Skeletal muscle tissue (tissue), 4 donors: Measurements from ENCODE around the gene C22orf23. TPM values are rescaled to one million over a fixed set of nuclear protein-coding genes. Genes with fewer than 3 reads are reported as not detected.
A peak's percentile ranks its signal among the peaks of the same experiment; 100 is the strongest.
"Not testable (repeated sequence)": the region's sequence is repeated elsewhere in the genome, so short reads cannot be mapped to it uniquely, and the experiment has no call there.

Experiments
- H3K27ac ChIP-seq: one replicate; pipeline ENCODE4 v1.7.0; 2013; ENCODE audit warnings: mild to moderate bottlenecking, low read depth, low read length, inconsistent platforms
- H3K27me3 ChIP-seq, 3 donors: one replicate each; pipeline ENCODE4 v1.7.0; 2013; ENCODE audit warnings: low read length in 3 of 3; ENCODE audit not compliant: control insufficient read depth in 3 of 3, insufficient read depth in 3 of 3
- H3K36me3 ChIP-seq, 3 donors: one replicate each; pipeline ENCODE4 v1.7.0; 2013; ENCODE audit warnings: low read length in 3 of 3; ENCODE audit not compliant: control insufficient read depth in 3 of 3, insufficient read depth in 3 of 3
- H3K4me1 ChIP-seq, 3 donors: one replicate each; pipeline ENCODE4 v1.7.0; 2013; ENCODE audit warnings: low read length in 3 of 3, mild to moderate bottlenecking in 3 of 3; ENCODE audit not compliant: control insufficient read depth in 3 of 3, insufficient read depth in 3 of 3
- H3K4me3 ChIP-seq, 3 donors: one replicate each; pipeline ENCODE4 v1.7.0; 2013; ENCODE audit warnings: low read length in 3 of 3
- H3K9ac ChIP-seq, 3 donors: one replicate each; pipeline ENCODE4 v1.7.0; 2013; ENCODE audit warnings: low read length in 3 of 3, mild to moderate bottlenecking in 3 of 3, moderate library complexity in 2 of 3, low read depth in 1 of 3
- H3K9me3 ChIP-seq, 3 donors: one replicate each; pipeline ENCODE4 v1.7.0; 2013; ENCODE audit warnings: low read length in 3 of 3; ENCODE audit not compliant: control insufficient read depth in 3 of 3
- total RNA-seq: library from RNA; depleted of rRNA; stranded (reverse); fragments of >200 nt; gene quantifications from one replicate; pipeline ENCODE4 v1.2.3, GENCODE V29; 2014
- donor health status: Osteomylitis.

Gene C22orf23
- total RNA-seq, 1 donor from 2014 or later, result 0.52 TPM

DNA sequence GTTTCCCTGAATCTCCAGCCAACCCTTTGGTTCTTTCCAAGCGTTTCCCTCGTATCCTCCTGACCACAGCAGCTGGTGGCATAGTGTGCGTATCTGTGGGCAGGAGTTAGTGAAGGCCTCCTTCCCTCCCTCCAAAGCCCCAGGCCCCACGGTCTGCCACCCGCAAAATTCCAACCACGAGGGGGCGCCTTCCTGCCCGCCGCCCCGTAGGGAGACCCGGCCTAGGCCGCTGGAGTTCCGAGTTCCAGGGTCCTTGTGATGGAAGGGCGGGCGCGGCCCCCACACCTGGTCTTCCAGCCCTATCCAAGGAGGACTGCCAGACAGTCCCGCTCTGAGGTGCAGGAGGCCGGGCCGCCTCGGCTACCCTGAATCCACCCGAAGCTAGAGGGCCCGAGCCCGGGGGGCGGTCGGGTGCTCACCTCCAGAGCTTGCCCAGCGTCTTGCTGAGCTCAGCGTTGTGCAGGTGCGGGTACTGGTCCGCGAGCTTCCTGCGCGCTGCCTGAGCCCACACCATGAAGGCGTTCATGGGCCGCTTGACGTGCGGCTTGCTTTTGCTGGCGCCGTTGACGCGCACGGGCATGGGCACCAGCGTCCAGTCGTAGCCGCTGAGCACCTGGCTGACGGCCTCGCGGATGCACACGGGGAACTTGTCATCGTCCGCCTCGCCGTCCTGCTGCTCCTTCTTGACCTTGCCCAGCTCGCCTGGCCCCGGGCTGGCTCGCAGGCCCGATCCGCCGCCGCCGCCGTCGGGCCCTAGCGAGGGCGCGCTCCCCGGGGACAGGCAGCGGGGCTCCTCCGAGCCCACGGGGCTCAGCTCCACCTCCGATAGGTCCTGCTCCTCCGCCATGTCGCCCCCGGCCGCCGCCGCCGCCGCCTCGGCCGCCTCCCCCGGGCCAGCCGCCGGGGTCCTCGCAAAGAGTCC, 29.8 kb upstream of the C22orf23 start:
- H3K9ac ChIP-seq, result no peak overlapping the region
- peaks cover 0 to 9% (median 9%) of the 10 kb centered on the region in 3 donors for H3K4me1 ChIP-seq
- peaks cover 0 to 6% (median 3%) of the 10 kb centered on the region in 3 donors for H3K36me3 ChIP-seq
- no peak overlapping the region for H3K4me3 ChIP-seq
- no peaks in the 10 kb centered on the region for H3K27me3 ChIP-seq
- no peak overlapping the region for H3K27ac ChIP-seq
- no peaks in the 10 kb centered on the region for H3K9me3 ChIP-seq

DNA sequence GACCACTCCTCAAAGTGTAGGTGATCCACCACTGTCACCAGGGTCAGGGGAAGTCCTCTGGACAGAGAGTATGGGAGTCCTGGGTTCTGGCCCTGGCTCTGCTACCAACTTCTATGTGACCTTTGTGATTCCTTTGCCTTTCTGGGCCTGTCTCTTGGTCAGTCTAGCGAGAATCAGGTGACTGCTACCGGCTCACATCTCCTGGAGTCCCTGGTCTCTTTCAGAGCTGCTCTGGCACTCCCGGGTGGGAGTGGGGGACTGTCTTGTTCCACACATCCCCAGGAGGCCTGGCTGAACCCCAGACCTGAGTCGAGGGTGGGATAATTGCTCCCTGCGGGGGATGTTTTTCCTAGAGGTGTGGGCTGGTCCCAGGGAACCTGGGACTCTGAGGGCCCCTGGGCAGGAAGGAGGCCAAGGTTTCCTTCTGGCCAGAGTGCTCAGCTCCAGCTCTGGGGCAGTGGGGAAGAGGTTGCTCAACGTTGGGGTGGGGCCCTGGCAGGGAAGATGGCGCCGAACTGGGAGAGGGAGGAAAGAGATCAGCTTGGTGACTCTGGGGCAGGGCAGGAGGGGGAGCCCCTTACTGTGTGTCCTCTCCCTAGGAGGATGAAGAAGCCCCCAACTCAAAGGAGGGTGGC, 28.9 kb upstream of the C22orf23 start:
- H3K27ac ChIP-seq, result no peak overlapping the region
- no peak overlapping the region for H3K9ac ChIP-seq
- no peaks in the 10 kb centered on the region for H3K9me3 ChIP-seq
- H3K4me3 ChIP-seq, result no peak overlapping the region
- peaks cover 0 to 6% (median under 1%) of the 10 kb centered on the region in 3 donors for H3K36me3 ChIP-seq
- no peaks in the 10 kb centered on the region for H3K27me3 ChIP-seq
- H3K4me1 ChIP-seq, result peaks cover 0 to 9% (median 9%) of the 10 kb centered on the region in 3 donors

DNA sequence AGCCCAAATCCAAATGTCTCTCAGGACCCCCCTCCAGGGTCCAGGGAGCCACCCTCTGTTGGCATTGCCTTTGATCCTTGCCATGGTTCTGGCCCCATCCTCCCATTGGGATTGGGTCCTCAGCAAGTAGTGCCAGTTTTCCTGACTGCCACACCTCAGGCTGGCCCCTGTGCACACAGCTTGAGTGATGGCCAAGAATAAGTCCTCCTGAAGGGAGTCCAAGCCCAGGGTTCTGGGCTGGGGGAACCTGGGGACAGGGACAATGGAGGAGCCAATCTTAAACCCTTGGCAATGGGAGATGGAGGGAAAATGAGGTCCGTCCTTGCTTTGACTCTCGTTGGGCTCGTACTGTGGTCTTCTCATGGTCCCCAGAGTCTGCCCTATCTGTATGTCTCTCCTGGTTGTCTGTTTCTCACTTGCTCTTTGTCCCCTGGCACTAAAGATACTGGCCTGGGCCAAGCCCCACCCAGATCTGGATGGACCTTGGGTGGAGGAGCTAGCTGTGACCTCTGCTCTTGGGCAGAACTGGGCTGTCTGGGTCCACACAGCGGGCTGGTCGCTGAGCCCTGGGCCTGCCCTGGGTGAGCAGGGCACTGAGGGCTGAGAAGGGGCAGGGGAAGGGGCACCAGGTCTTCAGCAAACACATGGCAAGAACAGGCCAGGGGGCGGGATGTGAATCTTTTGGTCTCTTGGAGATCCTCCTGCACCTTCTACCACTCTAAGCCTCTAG, 28.0 kb upstream of the C22orf23 start:
- H3K9ac ChIP-seq, result no peak overlapping the region
- no peaks in the 10 kb centered on the region for H3K27me3 ChIP-seq
- H3K27ac ChIP-seq, result no peak overlapping the region
- peaks cover 0 to 9% (median 9%) of the 10 kb centered on the region in 3 donors for H3K4me1 ChIP-seq
- no peak overlapping the region for H3K4me3 ChIP-seq
- peaks cover 0 to 2% (median 0%) of the 10 kb centered on the region in 3 donors for H3K36me3 ChIP-seq
- no peaks in the 10 kb centered on the region for H3K9me3 ChIP-seq

GRCh38 chr22:37979782-37980181, 26.4 kb upstream of the C22orf23 start:
- Histone ChIP-seq H3K9ac (peak overlapping the region in 1 of 3 donors; percentile 16), H3K9me3 (no peaks in the 10 kb centered on the region), H3K27me3 (no peaks in the 10 kb centered on the region), H3K4me1 (peaks cover 0 to 9% (median 9%) of the 10 kb centered on the region in 3 donors), H3K36me3 (peaks cover 0 to 2% (median 0%) of the 10 kb centered on the region in 3 donors), H3K27ac (no peak overlapping the region), H3K4me3 (no peak overlapping the region)

- Histone ChIP-seq H3K27ac (no peak overlapping the region), H3K27me3 (no peaks in the 10 kb centered on the region), H3K36me3 (peaks cover 0 to 5% (median 0%) of the 10 kb centered on the region in 3 donors), H3K9ac (no peak overlapping the region), H3K9me3 (no peaks in the 10 kb centered on the region), H3K4me3 (no peak overlapping the region), H3K4me1 (peaks cover 0 to 9% (median 8%) of the 10 kb centered on the region in 3 donors)
Observed at GRCh38 chr22:37976547-37976946, 23.1 kb upstream of the C22orf23 start.

GRCh38 chr22:37976022-37976421, 22.6 kb upstream of the C22orf23 start:
- H3K9me3 ChIP-seq, H3K4me1 ChIP-seq, H3K4me3 ChIP-seq, H3K27me3 ChIP-seq, H3K9ac ChIP-seq, H3K36me3 ChIP-seq, H3K27ac ChIP-seq: not testable (repeated sequence)

DNA sequence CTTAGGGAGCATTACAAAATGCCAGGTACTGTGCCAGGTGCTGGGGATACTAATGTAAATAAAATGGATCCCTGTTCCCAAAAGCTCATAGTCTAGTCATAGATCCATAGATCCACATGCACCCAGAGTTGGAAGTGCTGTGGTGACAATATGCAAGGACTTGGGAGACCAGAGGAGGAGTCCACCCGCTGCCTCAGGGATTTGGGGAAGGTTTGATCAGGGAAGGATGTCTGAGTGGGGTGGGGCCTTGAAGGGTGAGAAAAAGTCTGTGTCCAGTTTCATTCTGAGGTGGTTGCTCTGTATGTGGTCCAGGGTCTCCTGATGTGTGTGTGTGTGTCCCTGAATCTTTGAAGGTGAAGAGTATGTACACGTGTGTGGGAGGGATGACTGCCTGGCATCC, 21.8 kb upstream of the C22orf23 start:
- Histone ChIP-seq H3K9ac (no peak overlapping the region), H3K27me3 (no peaks in the 10 kb centered on the region), H3K27ac (no peak overlapping the region), H3K4me3 (no peak overlapping the region), H3K4me1 (peaks cover 0 to 3% (median 0%) of the 10 kb centered on the region in 3 donors), H3K36me3 (peaks cover 0 to 5% (median 0%) of the 10 kb centered on the region in 3 donors), H3K9me3 (no peaks in the 10 kb centered on the region)

DNA sequence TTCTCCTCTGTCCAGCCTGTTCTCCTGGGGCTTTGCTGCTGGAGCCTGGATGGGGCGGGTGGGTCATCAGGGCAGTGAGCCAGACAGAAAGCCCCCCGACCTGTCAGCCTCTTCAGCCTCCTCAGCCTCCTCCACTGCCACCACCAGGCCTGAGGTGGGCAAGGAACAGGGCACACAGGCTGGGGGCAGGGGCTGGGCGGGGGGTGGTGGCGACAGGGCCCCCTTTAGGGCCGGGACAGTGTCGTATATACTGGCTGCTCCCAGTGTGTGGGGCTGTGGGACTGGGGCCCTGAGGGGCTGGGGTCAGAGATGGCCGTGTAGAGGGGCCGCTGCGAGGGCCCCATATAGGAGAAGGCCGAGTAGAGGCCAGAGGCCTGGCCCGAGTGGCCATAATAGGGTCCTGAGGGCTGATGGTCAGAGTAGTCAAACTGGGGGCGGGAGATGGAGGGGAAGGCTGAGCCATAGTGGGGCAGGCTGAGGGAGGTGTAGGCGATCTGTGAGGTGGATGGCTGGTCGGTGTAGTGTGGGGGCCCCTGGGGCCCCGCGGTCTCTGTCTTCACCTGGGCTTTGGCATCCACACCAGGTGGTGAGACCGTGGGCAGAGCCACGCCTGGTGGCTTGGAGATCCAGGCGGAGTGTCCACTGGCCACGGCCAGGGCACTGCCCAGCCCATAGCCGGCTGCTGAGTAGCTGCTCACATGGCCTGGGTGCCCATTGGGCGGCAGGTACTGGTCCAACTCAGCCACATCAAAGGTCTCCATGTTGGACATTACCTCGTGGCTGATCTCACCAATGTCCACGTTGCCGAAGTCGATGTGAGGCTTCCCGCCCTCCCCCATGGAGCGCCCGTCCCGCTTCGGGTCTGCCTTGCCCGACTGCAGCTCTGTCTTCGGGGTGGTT, 20.1 kb upstream of the C22orf23 start:
- no peaks in the 10 kb centered on the region for H3K9me3 ChIP-seq
- no peak overlapping the region for H3K27ac ChIP-seq

DNA sequence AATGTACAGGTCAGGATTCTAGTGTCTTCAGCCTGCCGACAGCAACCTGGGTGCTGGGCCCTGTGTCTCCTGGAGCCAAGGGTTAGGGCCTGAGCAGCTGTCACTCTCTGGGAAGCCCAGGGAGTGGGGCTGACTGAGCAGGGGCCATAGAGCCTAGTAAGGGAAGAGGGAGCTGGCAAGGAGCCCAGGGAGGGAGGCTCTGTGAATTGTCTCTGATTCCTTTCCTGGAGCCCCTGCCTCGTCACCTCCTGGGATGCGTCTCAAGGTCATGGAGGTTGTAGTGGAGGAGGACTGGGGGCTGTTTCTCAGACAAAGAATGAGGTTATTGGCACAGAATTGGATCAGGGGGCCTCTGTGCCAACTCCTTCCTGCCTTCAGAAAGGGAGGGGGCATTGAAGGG, 19.1 kb upstream of the C22orf23 start:
- H3K4me3 ChIP-seq, result no peak overlapping the region
- H3K27ac ChIP-seq, result no peak overlapping the region
- no peaks in the 10 kb centered on the region for H3K27me3 ChIP-seq
- H3K9ac ChIP-seq, result no peak overlapping the region
- H3K9me3 ChIP-seq, result no peaks in the 10 kb centered on the region
- no peaks in the 10 kb centered on the region for H3K4me1 ChIP-seq
- H3K36me3 ChIP-seq, result peaks cover 13 to 18% (median 14%) of the 10 kb centered on the region in 3 donors

More for the DNA sequence above, 20.1 kb upstream of the C22orf23 start:
- Histone ChIP-seq H3K36me3 (peaks cover 3 to 8% (median 5%) of the 10 kb centered on the region in 3 donors), H3K27me3 (no peaks in the 10 kb centered on the region), H3K4me3 (no peak overlapping the region), H3K9ac (no peak overlapping the region), H3K4me1 (no peaks in the 10 kb centered on the region)
